ENCODE results near the gene FUT1. TPM values are rescaled to one million over a fixed set of nuclear protein-coding genes. Genes with fewer than 3 reads are reported as not detected.

Gene FUT1
- total RNA-seq, 1 donor from 2014 or later, result 1.8 TPM

- intact Hi-C loops (cut with micrococcal nuclease), result no loop called here
- Histone ChIP-seq H3K36me3 (peaks cover 22% of the 10 kb centered on the region), H3K4me1 (peaks cover 69% of the 10 kb centered on the region), H3K27me3 (ENCODE audit: low read depth) (no peaks in the 10 kb centered on the region), H3K9me3 (replicated peaks) (no peaks in the 10 kb centered on the region), H3K4me3 (no peak overlapping the region), H3K27ac (replicated peaks) (peak overlapping the region; percentile 84)
- no peak for DNase-seq
- TF ChIP-seq CTCF (IDR thresholded peaks at IDR 0.05; ENCODE audit: borderline replicate concordance), result no peak
These were observed 25.9 kb downstream of the FUT1 start for GRCh38 chr19:48726556-48726955.

GRCh38 chr19:48724796-48725753 lies 27.4 kb downstream of the FUT1 start:
- intact Hi-C loops (cut with micrococcal nuclease), result no loop called here

GRCh38 chr19:48722196-48722708 lies 30.2 kb downstream of the FUT1 start:
- H3K27me3 ChIP-seq (ENCODE audit: low read depth), result no peaks in the 10 kb centered on the region
- H3K9me3 ChIP-seq (replicated peaks), result no peaks in the 10 kb centered on the region
- no peak for DNase-seq
- peaks cover 13% of the 10 kb centered on the region for H3K36me3 ChIP-seq
- H3K4me1 ChIP-seq, result peaks cover 90% of the 10 kb centered on the region
- intact Hi-C loops (cut with micrococcal nuclease), result no loop called here
- no peak for TF ChIP-seq CTCF (IDR thresholded peaks at IDR 0.05; ENCODE audit: borderline replicate concordance)
- no peak overlapping the region for H3K4me3 ChIP-seq
- no peak overlapping the region for H3K27ac ChIP-seq (replicated peaks)

More at GRCh38 chr19:48724796-48725753, 27.4 kb downstream of the FUT1 start:
- TF ChIP-seq CTCF (IDR thresholded peaks at IDR 0.05; ENCODE audit: borderline replicate concordance), result no peak
- peaks cover 13% of the 10 kb centered on the region for H3K36me3 ChIP-seq
- H3K4me1 ChIP-seq, result peaks cover 78% of the 10 kb centered on the region
- H3K4me3 ChIP-seq, result peak overlapping the region; percentile 14
- DNase-seq, result peak; percentile 52
- no peaks in the 10 kb centered on the region for H3K27me3 ChIP-seq (ENCODE audit: low read depth)
- H3K9me3 ChIP-seq (replicated peaks), result no peaks in the 10 kb centered on the region
- H3K27ac ChIP-seq (replicated peaks), result peak overlapping the region; percentile 84

GRCh38 chr19:48720613-48721296 lies 31.7 kb downstream of the FUT1 start:
- peak; percentile 98 for DNase-seq

More at GRCh38 chr19:48720613-48721296, 31.7 kb downstream of the FUT1 start:
- intact Hi-C loops (cut with micrococcal nuclease), result no loop called here
- peak overlapping the region; percentile 90 for H3K27ac ChIP-seq (replicated peaks)
- H3K27me3 ChIP-seq (ENCODE audit: low read depth), result no peaks in the 10 kb centered on the region
- TF ChIP-seq CTCF (IDR thresholded peaks at IDR 0.05; ENCODE audit: borderline replicate concordance), result no peak
- peak overlapping the region; percentile 64 for H3K4me3 ChIP-seq
- H3K36me3 ChIP-seq, result peaks cover 7% of the 10 kb centered on the region
- peaks cover 90% of the 10 kb centered on the region for H3K4me1 ChIP-seq
- H3K9me3 ChIP-seq (replicated peaks), result no peaks in the 10 kb centered on the region

Measured in left ventricle myocardium inferior (tissue), 1 donor.